HG03342 (cell line): Measurements from ENCODE around the gene TSPO.
"Not testable (repeated sequence)": the region's sequence is repeated elsewhere in the genome, so short reads cannot be mapped to it uniquely, and the experiment has no call there.

Experiments used
- ATAC-seq: cut with Tn5 transposase; IDR thresholded peaks from one replicate; pipeline ENCODE4 v1.9.1; 2021; ENCODE audit warnings: mild to moderate bottlenecking, moderate library complexity; ENCODE audit not compliant: unreplicated experiment

Gene TSPO

DNA sequence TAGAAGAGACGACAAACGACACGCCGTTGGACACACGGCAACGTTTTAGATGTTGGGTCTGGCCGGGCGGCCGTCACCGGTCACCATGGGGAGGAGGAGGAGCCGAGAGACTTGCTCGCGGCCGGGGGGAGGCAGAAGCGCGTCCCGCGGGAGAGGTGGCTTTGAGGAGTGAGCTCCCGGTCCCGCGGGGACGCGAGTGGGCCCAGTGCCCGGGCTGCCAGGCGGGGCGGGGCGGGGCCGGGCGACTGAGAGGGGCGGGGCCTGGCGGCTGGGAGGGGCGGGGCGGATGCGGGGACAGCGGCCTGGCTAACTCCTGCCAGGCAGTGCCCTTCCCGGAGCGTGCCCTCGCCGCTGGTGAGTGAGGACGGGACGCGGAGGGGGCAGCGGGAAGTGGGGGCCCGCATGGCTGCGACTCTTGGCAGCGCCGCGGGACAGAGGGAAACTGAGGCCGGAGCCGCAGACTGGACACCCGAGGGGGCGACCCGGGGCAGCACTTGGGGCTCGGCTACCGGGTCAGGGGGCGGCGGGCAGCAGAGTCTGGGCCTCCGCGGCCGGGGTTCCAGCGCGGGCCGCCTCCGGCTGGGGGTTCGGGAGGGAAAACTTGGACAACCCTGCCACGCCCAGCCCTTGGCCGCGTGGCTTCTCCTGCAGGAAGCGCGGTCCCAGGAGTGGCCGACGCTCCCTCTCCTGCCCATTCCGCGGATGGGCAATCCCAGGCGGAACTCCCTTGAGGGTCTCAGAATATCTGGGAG, at the start of gene TSPO:
Gene TSPO, plus strand, starts transcription at position 309 of the 752 bp plus-strand sequence. CDS start 7,680 bp downstream, outside the sequence.
- no peak for ATAC-seq

DNA sequence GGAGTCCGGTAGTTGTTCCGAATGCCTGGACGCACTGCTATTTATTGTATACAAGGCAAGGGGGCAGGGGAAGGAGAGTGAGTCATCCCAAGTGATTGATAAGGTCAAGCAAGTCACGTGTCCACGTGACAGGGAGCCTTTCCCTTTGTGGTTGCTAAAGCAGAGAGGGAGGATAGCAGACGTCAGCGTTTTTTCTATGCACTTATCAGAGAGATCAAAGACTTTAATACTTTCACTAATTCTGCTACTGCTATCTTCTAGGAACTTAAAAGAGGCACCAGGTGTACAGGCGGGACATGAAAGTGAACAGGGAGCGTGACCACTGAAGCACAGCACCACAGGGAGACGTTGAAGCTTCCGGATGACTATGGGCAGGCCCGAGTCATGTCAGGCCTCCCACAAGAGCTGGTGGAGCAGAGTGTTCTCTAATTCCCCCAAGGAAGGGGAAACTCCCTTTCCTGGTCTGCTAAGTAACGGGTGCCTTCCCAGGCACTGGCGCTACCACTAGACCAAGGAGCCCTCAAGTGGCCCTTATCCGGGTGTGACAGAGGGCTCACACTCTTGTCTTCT, 47.2 kb upstream of the TSPO start:
- ATAC-seq, result not testable (repeated sequence)

DNA sequence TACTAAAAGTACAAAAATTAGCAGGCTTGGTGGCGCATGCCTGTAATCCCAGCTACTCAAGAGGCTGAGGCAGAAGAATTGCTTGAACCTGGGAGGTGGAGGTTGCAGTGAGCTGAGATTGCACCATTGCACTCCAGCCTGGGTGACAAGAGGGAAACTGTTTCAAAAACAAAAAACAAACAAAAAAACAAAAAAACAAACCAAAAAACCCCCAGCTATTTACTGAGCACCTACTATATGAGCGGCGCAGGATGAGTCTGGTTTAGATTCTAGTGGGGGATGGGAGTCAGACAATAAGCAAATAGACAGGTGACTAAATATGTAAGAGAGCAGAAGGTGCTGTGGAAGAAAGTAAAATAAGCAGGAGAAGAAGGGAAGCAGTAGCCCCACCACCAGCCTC, 46.4 kb upstream of the TSPO start:
- ATAC-seq, result not testable (repeated sequence)

DNA sequence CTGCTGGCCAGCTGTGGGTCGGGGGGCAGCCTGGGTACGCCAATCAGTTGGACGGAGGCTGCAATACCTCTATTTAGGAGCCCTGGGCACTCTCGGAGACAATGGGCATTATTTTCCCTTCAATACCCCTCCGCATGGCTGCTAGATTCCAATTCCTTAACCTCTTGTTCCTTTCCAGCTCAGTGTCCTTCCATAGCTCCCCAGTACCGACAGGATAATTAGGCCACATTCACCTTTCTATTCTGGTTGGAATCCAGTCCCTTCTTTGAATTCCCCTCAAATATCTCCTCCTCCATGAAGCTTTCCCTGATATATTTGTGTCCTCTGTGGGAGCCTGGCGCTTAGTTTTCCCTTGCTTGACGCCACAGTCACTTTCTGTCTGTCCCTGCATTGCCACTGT, 45.1 kb upstream of the TSPO start:
- ATAC-seq, result no peak

DNA sequence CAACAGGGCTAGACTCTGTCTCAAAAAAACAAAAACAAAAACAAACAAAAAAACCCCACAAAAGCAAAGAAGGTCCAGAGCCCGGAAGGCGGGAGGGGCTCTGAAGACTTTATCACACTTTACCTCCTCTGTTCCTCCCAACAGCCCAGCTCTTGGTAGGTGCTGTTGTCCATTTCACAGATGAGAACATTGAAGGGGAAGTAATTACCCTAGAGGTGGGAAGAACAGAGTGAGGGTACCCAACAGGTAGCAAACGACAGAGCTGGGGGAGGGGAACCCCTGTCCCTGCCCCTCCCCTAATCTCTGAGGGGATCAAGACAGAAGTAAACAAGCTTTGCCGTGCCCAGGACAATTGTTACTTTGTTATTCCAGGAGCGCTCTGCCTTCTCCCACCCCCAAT, 41.8 kb upstream of the TSPO start:
- ATAC-seq, result no peak

DNA sequence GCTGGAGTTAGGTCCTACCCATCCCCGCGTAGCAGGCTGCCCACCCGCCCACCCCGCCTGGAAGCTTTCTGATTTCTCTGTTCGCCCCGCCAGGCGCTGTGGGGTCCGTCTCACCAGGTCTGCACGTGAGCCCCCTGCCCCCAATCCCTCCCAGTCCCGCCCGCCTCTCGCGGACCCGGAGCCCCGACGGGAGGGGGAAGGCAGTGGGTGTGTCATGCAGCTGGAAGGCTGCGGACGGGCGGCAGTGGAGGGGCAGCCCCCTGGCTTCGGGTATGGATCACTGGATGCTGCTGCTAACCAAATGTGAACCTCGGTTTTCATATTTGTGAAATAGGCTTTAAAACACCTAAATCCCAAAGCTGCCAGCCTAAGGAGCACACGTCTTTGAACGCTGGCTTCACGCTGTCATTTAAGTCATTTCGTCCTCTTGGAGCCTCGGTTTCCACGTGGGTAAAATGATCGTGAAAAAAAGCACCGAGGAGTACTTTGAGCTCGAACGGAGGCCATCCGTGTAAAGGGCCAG, 41.4 kb upstream of the TSPO start:
- ATAC-seq, result no peak

DNA sequence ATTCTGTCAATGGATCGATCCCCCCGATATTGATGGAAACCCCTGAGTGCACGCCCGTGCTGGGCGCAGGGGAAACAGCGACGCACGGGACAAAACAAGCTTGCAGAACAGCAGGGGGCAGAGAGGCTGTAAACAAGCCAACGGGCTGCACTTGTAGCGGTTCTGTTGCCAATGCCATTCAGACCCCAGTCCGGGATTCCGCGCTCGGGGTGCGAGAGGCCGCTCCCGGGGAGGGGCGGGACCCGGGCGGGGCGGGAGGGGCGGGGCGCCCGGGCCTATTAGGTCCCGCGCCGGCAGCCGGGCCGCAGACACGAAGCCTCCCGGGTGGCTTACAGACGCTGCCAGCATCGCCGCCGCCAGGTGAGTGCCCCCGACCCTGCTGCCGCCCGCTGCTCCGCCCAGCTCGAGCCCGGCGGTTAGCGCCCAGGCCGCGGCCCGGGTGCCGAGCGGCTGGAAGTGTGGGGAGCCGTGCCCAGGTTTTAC, 40.9 kb upstream of the TSPO start, which contains the start of gene BIK:
Gene BIK, plus strand, starts transcription at position 307 of the 483 bp plus-strand sequence. CDS start 13,273 bp downstream, outside the sequence.
- no peak for ATAC-seq

DNA sequence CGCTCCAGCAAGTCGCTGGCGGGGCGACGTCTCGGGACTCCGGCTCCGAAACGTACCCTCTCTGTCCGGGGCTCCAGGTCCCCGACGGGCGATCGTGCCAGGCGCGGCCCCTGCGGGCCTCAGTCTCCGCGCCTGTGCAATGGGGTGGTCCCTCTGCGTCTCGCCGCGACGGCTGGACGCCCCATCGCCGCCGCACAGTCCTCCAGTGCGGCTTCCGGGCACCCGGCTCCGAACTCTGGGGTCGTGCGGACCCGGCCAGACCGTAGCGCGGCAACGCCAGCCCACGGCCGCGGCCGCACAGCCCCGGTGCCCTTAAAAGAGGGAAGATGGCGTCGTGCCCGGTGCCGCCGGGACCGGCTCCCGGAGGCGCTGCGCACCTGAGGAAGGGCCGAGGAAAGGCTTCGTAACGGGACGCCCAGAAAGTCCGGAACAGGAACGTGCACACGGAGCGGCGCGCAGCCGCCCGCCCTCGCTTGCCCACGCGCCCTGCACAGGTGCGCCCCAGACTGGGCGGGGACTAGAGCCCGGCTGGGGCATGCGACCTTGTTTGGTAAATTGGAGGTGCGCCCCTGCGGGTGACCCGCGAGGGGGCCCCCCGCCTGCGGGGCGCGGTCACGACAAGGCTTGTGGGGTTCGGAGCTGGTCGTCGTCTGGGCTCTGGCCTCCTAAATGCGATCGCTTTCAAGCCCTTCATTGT, 40.3 kb upstream of the TSPO start:
- ATAC-seq, result no peak

DNA sequence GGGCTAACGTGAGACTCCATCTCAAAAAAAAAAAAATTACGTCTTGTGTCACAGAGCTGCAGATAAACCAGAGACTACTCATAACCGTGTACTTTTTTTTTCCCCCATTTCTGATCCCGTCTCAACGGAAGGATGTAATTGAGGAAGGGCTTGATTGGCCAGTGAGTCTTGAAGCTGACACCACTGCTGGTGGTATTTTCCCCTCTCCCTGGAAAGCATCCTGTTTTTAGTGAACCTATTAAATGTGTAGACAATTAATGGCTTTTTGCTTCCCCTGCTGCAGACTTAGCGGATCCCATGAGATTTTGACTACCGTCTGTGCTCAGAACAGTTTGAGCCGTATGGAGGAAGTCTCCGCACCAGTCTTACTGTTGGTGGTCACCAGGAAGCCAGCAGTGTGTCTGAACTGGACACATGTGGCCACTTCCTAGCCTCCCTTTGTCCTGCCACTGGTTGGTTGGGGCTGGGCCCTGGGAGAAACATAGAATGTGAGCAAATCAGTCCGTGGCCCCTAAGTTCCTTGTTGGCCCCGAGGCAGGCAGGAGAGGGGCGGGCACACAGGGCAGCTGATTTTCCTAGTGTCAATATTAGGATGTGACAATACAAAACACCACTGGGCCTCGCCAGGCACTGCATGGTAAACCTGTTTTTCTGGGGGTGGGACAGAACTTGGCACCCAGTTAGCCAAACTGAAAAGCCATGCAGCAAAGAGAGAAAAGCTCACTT, 37.7 kb upstream of the TSPO start:
- ATAC-seq, result no peak

DNA sequence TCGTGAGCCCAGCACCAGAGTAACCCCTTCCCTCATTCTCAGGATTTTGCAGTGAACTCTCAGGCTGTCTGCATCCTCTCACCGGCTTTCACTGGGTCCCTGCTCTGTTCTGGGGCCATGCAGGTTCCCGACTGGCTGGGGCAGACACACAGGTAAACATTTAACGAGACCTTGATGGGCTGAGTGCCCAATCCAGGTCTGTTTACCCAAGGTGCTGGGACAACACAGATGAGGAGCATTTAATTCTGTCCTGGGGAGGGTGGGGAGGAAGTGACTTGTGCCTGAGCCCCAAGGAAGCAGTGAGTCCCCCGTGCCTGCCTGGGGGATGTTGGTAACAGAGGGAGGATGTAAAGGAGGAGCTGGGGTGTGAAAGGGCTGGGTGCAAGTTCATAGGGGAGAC, 36.4 kb upstream of the TSPO start:
- ATAC-seq, result no peak

DNA sequence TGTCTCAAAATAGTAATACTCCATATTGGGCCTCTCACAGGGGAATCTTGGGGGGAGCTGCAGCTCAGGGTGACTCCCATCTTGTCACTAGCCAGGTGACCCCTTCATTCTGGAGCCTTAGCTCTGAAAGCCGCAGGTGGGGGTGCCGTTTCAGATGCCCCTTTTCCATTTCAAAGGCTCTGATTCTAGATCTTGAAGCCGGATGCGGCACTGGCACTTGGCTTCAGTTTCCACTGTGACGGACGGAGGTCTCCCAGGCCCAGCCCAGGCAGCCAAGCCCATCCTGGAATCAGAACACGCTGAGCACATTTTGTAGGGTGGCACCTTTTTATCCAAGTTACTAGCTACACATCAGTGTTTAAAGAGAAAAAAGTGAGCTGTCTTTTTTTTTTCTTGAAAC, 34.4 kb upstream of the TSPO start:
- ATAC-seq, result no peak

DNA sequence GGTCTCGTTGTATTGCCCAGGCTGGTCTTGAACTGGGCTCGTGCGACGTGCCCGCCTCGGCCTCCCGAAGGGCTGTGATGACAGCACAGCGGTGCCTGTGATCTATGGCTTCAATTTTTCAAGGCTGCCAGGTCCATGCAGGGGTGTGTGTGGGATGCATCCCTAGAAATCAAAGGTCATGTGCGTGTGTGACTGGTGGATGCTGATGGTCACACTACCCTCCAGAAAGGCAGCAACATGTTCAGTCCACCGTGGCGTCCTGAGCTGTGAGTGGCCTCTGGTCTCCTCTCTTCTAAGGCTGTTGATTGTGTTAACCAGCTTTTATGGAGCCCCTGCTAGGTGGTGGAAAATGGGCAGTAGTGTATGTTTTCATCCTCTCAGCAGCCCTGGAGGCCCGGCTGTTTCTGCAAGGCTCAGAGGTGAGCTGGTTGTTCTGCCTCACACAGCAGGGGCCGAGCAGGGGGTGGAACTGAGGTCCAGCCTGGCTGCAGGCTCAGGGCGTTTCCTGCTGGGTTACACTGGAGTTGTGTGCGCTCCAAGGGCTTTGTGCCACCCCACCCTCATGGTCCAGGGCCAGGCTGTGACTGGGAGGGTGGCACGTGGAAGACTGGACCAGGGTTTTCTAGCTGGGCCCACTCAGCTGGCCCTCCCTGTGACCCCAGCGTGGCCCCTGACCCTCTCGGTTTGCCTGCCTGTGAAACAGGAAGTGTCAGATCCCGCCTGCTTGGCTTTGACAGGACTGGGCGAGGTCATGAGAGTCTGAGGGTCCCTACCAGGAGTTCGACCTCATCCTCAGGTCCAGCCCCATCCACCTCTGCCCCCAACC, 33.1 kb upstream of the TSPO start:
- ATAC-seq, result no peak

DNA sequence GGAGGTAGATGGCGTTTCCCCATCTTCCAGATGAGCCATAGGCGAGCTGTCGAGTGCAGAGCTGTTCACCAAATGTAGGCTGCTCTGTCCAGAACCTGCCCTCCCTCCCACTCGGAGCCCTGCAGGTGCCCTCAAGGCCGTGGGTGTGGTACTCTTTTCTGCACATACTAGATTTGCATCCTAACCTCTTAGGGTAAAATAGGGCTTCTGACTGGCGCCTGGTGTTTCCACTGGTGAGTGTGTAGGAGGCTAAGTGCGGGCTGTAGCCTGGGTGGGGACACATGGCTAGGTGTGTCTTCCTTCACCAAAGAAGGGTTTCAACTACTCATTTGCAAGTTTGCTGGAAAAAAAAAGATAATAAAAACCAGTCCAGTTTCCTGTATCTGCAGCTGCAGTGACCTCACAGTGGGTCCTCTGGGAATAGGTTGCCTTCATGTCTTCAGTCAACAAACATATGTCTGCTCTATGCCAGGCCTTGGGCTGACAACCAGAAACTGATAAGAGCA, 32.4 kb upstream of the TSPO start:
- no peak for ATAC-seq

DNA sequence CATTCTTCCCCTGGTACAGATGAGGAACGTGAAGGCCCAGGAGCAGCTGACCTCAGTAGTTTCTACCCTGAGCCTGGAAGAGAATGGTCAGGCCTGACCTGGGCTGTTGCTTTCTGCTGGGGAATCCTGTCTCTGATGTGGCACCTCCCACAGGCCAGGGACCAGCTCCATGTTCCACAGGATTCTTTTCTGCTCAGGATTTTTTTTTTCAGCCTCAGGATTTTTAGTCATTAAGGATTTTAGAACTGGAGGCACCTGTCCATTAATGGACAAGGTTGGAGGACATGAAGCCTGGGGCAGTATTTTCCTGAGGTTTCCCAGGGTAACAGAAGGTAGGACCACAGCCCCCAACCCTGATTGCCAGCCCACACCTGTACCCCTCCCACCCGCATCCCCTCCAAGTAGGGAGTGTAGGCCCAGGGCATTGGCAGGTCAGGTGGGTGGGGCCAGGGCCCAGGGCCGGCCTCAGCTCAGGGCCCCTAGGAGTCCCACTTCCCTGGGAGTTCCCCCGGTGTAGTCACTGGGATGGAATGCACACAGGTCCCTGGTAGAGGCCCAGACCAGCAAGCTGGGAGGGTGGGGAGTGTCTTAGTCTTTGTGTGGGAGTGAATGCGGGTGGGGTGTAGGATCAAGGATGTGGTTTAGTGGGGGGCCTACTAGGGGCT, 24.7 kb upstream of the TSPO start:
- no peak for ATAC-seq

DNA sequence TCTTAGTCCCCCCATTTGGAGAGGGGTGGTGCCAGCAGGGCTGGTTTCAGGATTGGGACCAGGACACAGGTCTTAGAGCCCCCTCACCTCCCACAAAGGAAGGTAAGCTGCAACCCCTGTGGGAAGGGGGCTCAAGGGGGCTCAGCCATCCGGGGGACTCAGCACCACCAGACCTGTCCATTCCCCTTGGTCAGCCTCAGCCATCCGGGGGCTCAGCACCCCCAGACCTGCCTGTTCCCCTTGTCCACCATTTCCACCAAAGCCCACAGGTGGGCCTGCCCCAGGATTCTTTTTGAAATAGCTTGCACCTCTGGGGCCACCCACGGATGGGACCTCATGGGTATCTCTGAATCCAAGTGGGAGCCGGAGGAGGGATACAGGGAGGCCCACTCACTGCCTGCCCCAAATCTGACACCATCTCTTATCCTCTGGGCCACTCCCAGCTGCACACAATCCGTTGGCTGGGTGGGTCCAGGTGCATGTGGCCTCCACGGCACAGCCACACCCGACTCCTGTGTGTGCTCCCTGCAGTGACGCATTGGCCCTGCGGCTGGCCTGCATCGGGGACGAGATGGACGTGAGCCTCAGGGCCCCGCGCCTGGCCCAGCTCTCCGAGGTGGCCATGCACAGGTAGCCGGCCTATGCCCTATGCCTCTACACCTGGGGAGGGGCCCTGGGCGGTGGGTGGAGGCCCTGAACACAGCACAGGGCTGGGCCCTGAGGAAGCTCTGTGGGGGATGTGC, 24.0 kb upstream of the TSPO start:
- no peak for ATAC-seq

DNA sequence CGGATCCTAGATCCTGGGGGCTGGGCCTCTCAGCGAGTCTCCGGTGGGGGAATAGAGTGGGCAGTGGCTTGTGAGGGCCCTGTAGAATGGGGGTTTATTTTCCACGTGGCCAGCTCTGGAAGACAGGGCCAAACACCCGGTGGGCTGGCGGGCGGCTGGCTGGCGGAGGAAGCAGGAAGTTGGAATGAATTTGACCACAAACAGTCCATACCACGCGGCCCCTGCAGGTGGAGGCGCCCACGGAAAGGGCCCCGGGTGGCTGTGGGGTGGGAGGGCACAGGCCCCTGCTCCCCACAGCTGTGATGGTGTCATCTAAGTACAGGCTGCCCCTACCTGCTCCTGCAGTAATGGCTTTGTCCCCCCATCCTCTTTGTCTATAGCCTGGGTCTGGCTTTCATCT, 23.2 kb upstream of the TSPO start:
- ATAC-seq, result no peak

DNA sequence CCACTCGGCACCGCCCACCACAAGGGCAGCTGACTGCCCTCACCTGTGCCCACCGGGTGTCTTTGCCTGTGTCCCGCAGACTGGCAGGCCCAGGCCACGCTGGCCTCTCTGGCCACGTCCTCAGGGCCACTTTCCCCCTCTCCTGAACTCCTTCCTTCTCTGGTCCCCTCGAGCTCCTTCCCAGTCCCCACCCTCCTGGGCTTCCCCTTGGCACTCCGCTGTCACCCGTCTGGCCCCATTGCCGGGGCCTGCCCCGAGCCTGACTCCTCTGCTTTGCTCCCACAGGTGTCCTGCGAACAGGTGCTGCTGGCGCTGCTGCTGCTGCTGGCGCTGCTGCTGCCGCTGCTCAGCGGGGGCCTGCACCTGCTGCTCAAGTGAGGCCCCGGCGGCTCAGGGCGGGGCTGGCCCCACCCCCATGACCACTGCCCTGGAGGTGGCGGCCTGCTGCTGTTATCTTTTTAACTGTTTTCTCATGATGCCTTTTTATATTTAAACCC, 22.4 kb upstream of the TSPO start:
- ATAC-seq, result no peak
